Spinal cord (tissue), 10 donors: ENCODE measurements around the gene MACROH2A2. TPM values are rescaled to one million over a fixed set of nuclear protein-coding genes. Genes with fewer than 3 reads are reported as not detected.

ENCODE experiments used
- DNase-seq, 6 donors: peaks; one replicate each; pipeline versions ENCODE4 v3.0.0 to v3.0.0-alpha.2; 2013 to 2015; ENCODE audit warnings: low spot score in 6 of 6, low read depth in 4 of 6
- H3K27ac ChIP-seq: one replicate; pipeline ENCODE4 v1.5.1; 2013; ENCODE audit warnings: low read depth, low read length, control low read depth
- H3K27me3 ChIP-seq: one replicate; pipeline ENCODE4 v1.6.1; 2013; ENCODE audit warnings: low read length; ENCODE audit not compliant: control insufficient read depth, insufficient read depth
- H3K36me3 ChIP-seq: one replicate; pipeline ENCODE4 v1.6.1; 2013; ENCODE audit warnings: low read length; ENCODE audit not compliant: control insufficient read depth, insufficient read depth
- H3K4me1 ChIP-seq: one replicate; pipeline ENCODE4 v1.6.1; 2013; ENCODE audit warnings: low read length; ENCODE audit not compliant: control insufficient read depth, insufficient read depth
- H3K4me3 ChIP-seq: one replicate; pipeline ENCODE4 v1.5.1; 2013; ENCODE audit warnings: low read depth, low read length, control low read depth
- H3K9me3 ChIP-seq: one replicate; pipeline ENCODE4 v1.6.1; 2013; ENCODE audit warnings: low read length; ENCODE audit not compliant: control insufficient read depth, insufficient read depth
- WGBS: methylation state at CpG from one replicate; pipeline ENCODE4 v1.1.5; 2013; ENCODE audit warnings: missing lambda C conversion rate; ENCODE audit not compliant: insufficient coverage; 5-methylcytosine and 5-hydroxymethylcytosine counted together
- polyA plus RNA-seq, 2 donors: library from polyadenylated mRNA; unstranded; fragments of 120-200 nt; gene quantifications; one replicate each; pipeline ENCODE4 v1.2.1, GENCODE V29; 2013; ENCODE audit not compliant: insufficient read length in 2 of 2
- total RNA-seq, 2 donors: library from RNA; depleted of rRNA in 1 of 2; stranded (reverse); fragments of 120-200 nt in 1 of 2; fragments of >200 nt in 1 of 2; gene quantifications; one replicate each; pipeline versions ENCODE4 v1.2.3 to v1.2.4, GENCODE V29; 2013 to 2014
- donor health status: healthy.

Gene MACROH2A2
- total and polyA plus RNA-seq, 4 donors: 22.9 to 84.2 (median 64.9) TPM

- Histone ChIP-seq H3K27me3 (peaks cover 5% of the 10 kb centered on the region), H3K9me3 (no peaks in the 10 kb centered on the region), H3K4me3 (peak within 1 kb of the TSS; percentile 38), H3K27ac (no peak within 1 kb of the TSS), H3K36me3 (no peaks in the 10 kb centered on the region), H3K4me1 (peaks cover 21% of the 10 kb centered on the region)
- 7% methylated on average over 78 of the region's 80 CpGs for WGBS
- DNase-seq: peak in 2 of 6 donors; percentile 55 to 60
Observed at GRCh38 chr10:70132098-70133029, 79.7 kb downstream of the MACROH2A2 start, which contains the start of gene AIFM2. Gene AIFM2 (minus strand): TSS chr10:70132825. CDS start chr10:70124084, 8,741 bp downstream.

GRCh38 chr10:70135046-70135445 is 82.4 kb downstream of the MACROH2A2 start:
- DNase-seq: no peak
- Histone ChIP-seq H3K27ac (no peak overlapping the region), H3K27me3 (peaks cover 5% of the 10 kb centered on the region), H3K36me3 (peaks cover 20% of the 10 kb centered on the region), H3K4me3 (no peak overlapping the region), H3K4me1 (peaks cover 21% of the 10 kb centered on the region), H3K9me3 (no peaks in the 10 kb centered on the region)
- 100% methylated on average over 2 of the region's 3 CpGs for WGBS

GRCh38 chr10:70135684-70136083 is 83.0 kb downstream of the MACROH2A2 start:
- Histone ChIP-seq H3K4me3 (no peak overlapping the region), H3K9me3 (no peaks in the 10 kb centered on the region), H3K4me1 (peaks cover 21% of the 10 kb centered on the region), H3K27me3 (peaks cover 5% of the 10 kb centered on the region), H3K36me3 (peaks cover 21% of the 10 kb centered on the region), H3K27ac (no peak overlapping the region)
- 90% methylated on average over 5 of the region's 7 CpGs for WGBS
- DNase-seq: no peak

GRCh38 chr10:70137135-70137534 is 84.5 kb downstream of the MACROH2A2 start:
- H3K4me1 ChIP-seq: peaks cover 12% of the 10 kb centered on the region
- no peaks in the 10 kb centered on the region for H3K9me3 ChIP-seq
- peaks cover 1% of the 10 kb centered on the region for H3K27me3 ChIP-seq
- 97% methylated on average over 6 of the region's 9 CpGs for WGBS
- H3K27ac ChIP-seq: no peak overlapping the region
- no peak for DNase-seq
- no peak overlapping the region for H3K4me3 ChIP-seq
- H3K36me3 ChIP-seq: peaks cover 22% of the 10 kb centered on the region

GRCh38 chr10:70137927-70138883 is 85.6 kb downstream of the MACROH2A2 start:
- DNase-seq: no peak
- WGBS: 94% methylated on average over 12 of the region's 14 CpGs
- Histone ChIP-seq H3K36me3 (peaks cover 27% of the 10 kb centered on the region), H3K4me3 (no peak overlapping the region), H3K27ac (no peak overlapping the region), H3K4me1 (peaks cover 3% of the 10 kb centered on the region), H3K9me3 (no peaks in the 10 kb centered on the region), H3K27me3 (no peaks in the 10 kb centered on the region)

- peaks cover 4% of the 10 kb centered on the region for H3K4me1 ChIP-seq
- H3K4me3 ChIP-seq: no peak overlapping the region
- peaks cover 32% of the 10 kb centered on the region for H3K36me3 ChIP-seq
- H3K27me3 ChIP-seq: no peaks in the 10 kb centered on the region
- no peak for DNase-seq
- H3K27ac ChIP-seq: no peak overlapping the region
- 87% methylated on average over 11 of the region's 11 CpGs for WGBS
- H3K9me3 ChIP-seq: no peaks in the 10 kb centered on the region
Observed at GRCh38 chr10:70139151-70139996, 86.7 kb downstream of the MACROH2A2 start.

GRCh38 chr10:70139997-70140250 is 87.3 kb downstream of the MACROH2A2 start:
- Histone ChIP-seq H3K27me3 (no peaks in the 10 kb centered on the region), H3K36me3 (peaks cover 32% of the 10 kb centered on the region), H3K27ac (no peak overlapping the region), H3K9me3 (no peaks in the 10 kb centered on the region), H3K4me3 (no peak overlapping the region), H3K4me1 (peaks cover 10% of the 10 kb centered on the region)
- 90% methylated on average over 6 of the region's 6 CpGs for WGBS
- no peak for DNase-seq

- DNase-seq: no peak
- no peak overlapping the region for H3K4me3 ChIP-seq
- H3K4me1 ChIP-seq: peaks cover 14% of the 10 kb centered on the region
- H3K9me3 ChIP-seq: no peaks in the 10 kb centered on the region
- no peaks in the 10 kb centered on the region for H3K27me3 ChIP-seq
- no peak overlapping the region for H3K27ac ChIP-seq
- 78% methylated on average over 4 of the region's 5 CpGs for WGBS
- H3K36me3 ChIP-seq: peaks cover 32% of the 10 kb centered on the region
Observed at GRCh38 chr10:70140297-70140696, 87.7 kb downstream of the MACROH2A2 start.

GRCh38 chr10:70142555-70142954 is 89.9 kb downstream of the MACROH2A2 start:
- 93% methylated on average over 4 of the region's 10 CpGs for WGBS
- no peak overlapping the region for H3K27ac ChIP-seq
- H3K4me1 ChIP-seq: peaks cover 22% of the 10 kb centered on the region
- no peak for DNase-seq
- no peaks in the 10 kb centered on the region for H3K27me3 ChIP-seq
- H3K36me3 ChIP-seq: peaks cover 32% of the 10 kb centered on the region
- no peaks in the 10 kb centered on the region for H3K9me3 ChIP-seq
- no peak overlapping the region for H3K4me3 ChIP-seq
